H9 (cell line): ENCODE data around the gene CNNM2. TPM values are rescaled to one million over a fixed set of nuclear protein-coding genes. Genes with fewer than 3 reads are reported as not detected.

Source experiments
- DNase-seq: peaks from one replicate; pipeline ENCODE4 v3.0.0-alpha.2; 2017
- H2AFZ ChIP-seq: one replicate; pipeline ENCODE4 v1.6.1; 2013; ENCODE audit warnings: mild to moderate bottlenecking, low read length, control low read depth, moderate library complexity
- H2AK5ac ChIP-seq: 2 replicates; pipeline ENCODE4 v1.6.1; 2013; ENCODE audit warnings: low read length, control low read depth, mixed read lengths; ENCODE audit not compliant: insufficient read length
- H2BK120ac ChIP-seq: one replicate; pipeline ENCODE4 v1.6.1; 2013; ENCODE audit warnings: low read depth, mild to moderate bottlenecking, low read length, control low read depth, inconsistent platforms; ENCODE audit not compliant: poor library complexity, severe bottlenecking
- H2BK12ac ChIP-seq: 2 replicates; pipeline ENCODE4 v1.6.1; 2013; ENCODE audit warnings: low read length, control low read depth, mixed read lengths, low read depth; ENCODE audit not compliant: insufficient read length
- H2BK15ac ChIP-seq: 2 replicates; pipeline ENCODE4 v1.6.1; 2013; ENCODE audit warnings: low read depth, low read length, control low read depth
- H2BK20ac ChIP-seq: one replicate; pipeline ENCODE4 v1.6.1; 2013; ENCODE audit warnings: low read depth, mild to moderate bottlenecking, low read length, control low read depth, inconsistent platforms; ENCODE audit not compliant: poor library complexity, severe bottlenecking
- H2BK5ac ChIP-seq: 2 replicates; pipeline ENCODE4 v1.6.1; 2013; ENCODE audit warnings: low read length, control low read depth, mixed read lengths; ENCODE audit not compliant: insufficient read length
- H3K14ac ChIP-seq: 2 replicates; pipeline ENCODE4 v1.6.1; 2013; ENCODE audit warnings: low read length, control low read depth; ENCODE audit not compliant: insufficient read depth
- H3K18ac ChIP-seq: 2 replicates; pipeline ENCODE4 v1.6.1; 2013; ENCODE audit warnings: low read depth, mild to moderate bottlenecking, mixed read lengths, low read length, control low read depth; ENCODE audit not compliant: insufficient read length
- H3K23ac ChIP-seq: 2 replicates; pipeline ENCODE4 v1.6.1; 2013; ENCODE audit warnings: low read length, control low read depth, mixed read lengths, low read depth; ENCODE audit not compliant: insufficient read length
- H3K23me2 ChIP-seq: 2 replicates; pipeline ENCODE4 v1.6.1; 2013; ENCODE audit warnings: low read depth, mild to moderate bottlenecking, mixed read lengths, low read length, control low read depth; ENCODE audit not compliant: insufficient read length, poor library complexity, severe bottlenecking
- H3K27ac ChIP-seq: 2 replicates; pipeline ENCODE4 v1.5.1; 2013; ENCODE audit warnings: low read length, control low read depth, mixed read lengths, low read depth; ENCODE audit not compliant: insufficient read length
- H3K27me3 ChIP-seq: 2 replicates; pipeline ENCODE4 v1.6.1; 2013; ENCODE audit warnings: low read length, control low read depth, inconsistent platforms; ENCODE audit not compliant: insufficient read depth
- H3K4ac ChIP-seq: 2 replicates; pipeline ENCODE4 v1.6.1; 2013; ENCODE audit warnings: low read depth, mild to moderate bottlenecking, control low read depth, inconsistent platforms, low read length, moderate library complexity
- H3K4me1 ChIP-seq: 2 replicates; pipeline ENCODE4 v1.6.1; 2013; ENCODE audit warnings: low read length, control low read depth, inconsistent platforms; ENCODE audit not compliant: insufficient read depth
- H3K4me2 ChIP-seq: 2 replicates; pipeline ENCODE4 v1.6.1; 2013; ENCODE audit warnings: low read length, control low read depth, mixed read lengths; ENCODE audit not compliant: insufficient read length, insufficient read depth
- H3K56ac ChIP-seq: 2 replicates; pipeline ENCODE4 v1.6.1; 2013; ENCODE audit warnings: low read depth, mild to moderate bottlenecking, mixed read lengths, low read length, control low read depth; ENCODE audit not compliant: insufficient read length
- H3K79me1 ChIP-seq: 2 replicates; pipeline ENCODE4 v1.6.1; 2013; ENCODE audit warnings: low read depth, mild to moderate bottlenecking, moderate library complexity, low read length, control low read depth, inconsistent platforms; ENCODE audit not compliant: insufficient read depth, poor library complexity, severe bottlenecking
- H3K79me2 ChIP-seq: 2 replicates; pipeline ENCODE4 v1.6.1; 2013; ENCODE audit warnings: low read length, control low read depth, inconsistent platforms; ENCODE audit not compliant: insufficient read depth
- H3K9ac ChIP-seq: 2 replicates; pipeline ENCODE4 v1.6.1; 2013; ENCODE audit warnings: low read length, control low read depth, mixed read lengths; ENCODE audit not compliant: insufficient read length; ENCODE audit errors: extremely low read depth
- H3K9me3 ChIP-seq: one replicate; pipeline ENCODE4 v1.6.1; 2013; ENCODE audit warnings: low read depth, low read length, inconsistent platforms; ENCODE audit not compliant: control insufficient read depth
- H3T11ph ChIP-seq: one replicate; pipeline ENCODE4 v1.6.1; 2013; ENCODE audit warnings: mild to moderate bottlenecking, low read length, control low read depth, inconsistent platforms
- H4K20me1 ChIP-seq: one replicate; pipeline ENCODE4 v1.6.1; 2013; ENCODE audit not compliant: control insufficient read depth, insufficient read length, insufficient read depth
- H4K5ac ChIP-seq: 2 replicates; pipeline ENCODE4 v1.6.1; 2013; ENCODE audit warnings: low read depth, mild to moderate bottlenecking, mixed read lengths, low read length, control low read depth; ENCODE audit not compliant: insufficient read length
- H4K8ac ChIP-seq: replicated peaks from 2 replicates; pipeline ENCODE4 v1.6.1; 2013; ENCODE audit warnings: low read length, control low read depth, mixed read lengths, low read depth; ENCODE audit not compliant: insufficient read length
- H4K91ac ChIP-seq: 2 replicates; pipeline ENCODE4 v1.6.1; 2013; ENCODE audit warnings: low read depth, mild to moderate bottlenecking, moderate library complexity, mixed read lengths, low read length, control low read depth; ENCODE audit not compliant: insufficient read length
- H3K27ac Mint-ChIP-seq, 3 experiments: 2 replicates in 2 of 3; 3 replicates in 1 of 3; pipeline ENCODE4 v1.8.0; 2020 to 2021; ENCODE audit warnings: mixed read lengths in 3 of 3, mild to moderate bottlenecking in 1 of 3, moderate library complexity in 1 of 3
- H3K27me3 Mint-ChIP-seq: 2 replicates; pipeline ENCODE4 v1.8.0; 2021; ENCODE audit warnings: low read depth, mild to moderate bottlenecking, moderate library complexity, mixed read lengths
- H3K36me3 Mint-ChIP-seq, 3 experiments: 2 replicates in 2 of 3; 3 replicates in 1 of 3; pipeline ENCODE4 v1.8.0; 2020 to 2021; ENCODE audit warnings: low read depth in 3 of 3, mixed read lengths in 3 of 3; ENCODE audit not compliant: insufficient read depth in 1 of 3
- H3K4me1 Mint-ChIP-seq, 2 experiments: 2 replicates each; pipeline ENCODE4 v1.8.0; 2020; ENCODE audit warnings: mixed read lengths in 2 of 2
- H3K4me3 Mint-ChIP-seq, 2 experiments: 2 replicates in 1 of 2; 3 replicates in 1 of 2; pipeline ENCODE4 v1.8.0; 2020 to 2021; ENCODE audit warnings: mild to moderate bottlenecking in 2 of 2, mixed read lengths in 2 of 2, moderate library complexity in 1 of 2
- H3K9me3 Mint-ChIP-seq, 2 experiments: 2 replicates in 1 of 2; 3 replicates in 1 of 2; pipeline ENCODE4 v1.8.0; 2020; ENCODE audit warnings: mild to moderate bottlenecking in 2 of 2, mixed read lengths in 2 of 2, moderate library complexity in 1 of 2
- CTCF ChIP-seq: fragments of 200-600 bp; sonication (generic); conservative IDR thresholded peaks from 3 replicates; pipeline ENCODE4 v1.8.0; 2021; ENCODE audit warnings: antibody characterized with exemption, mild to moderate bottlenecking
- WGBS: extraction: QIAGEN DNeasy Blood & Tissue Kit; methylation state at CpG from one replicate; pipeline ENCODE4 v1.1.7; 2013; ENCODE audit warnings: missing lambda C conversion rate, low lambda C conversion rate, mixed read lengths; ENCODE audit not compliant: insufficient read length; ENCODE audit errors: extremely low coverage; 5-methylcytosine and 5-hydroxymethylcytosine counted together
- total RNA-seq: library from RNA; stranded (reverse); gene quantifications from 2 replicates; pipeline ENCODE4 v1.2.1, GENCODE V29; 2021

Gene CNNM2
- total RNA-seq, 1 experiment from 2014 or later, result 17.5 TPM

- Histone ChIP-seq H2BK15ac (no peak overlapping the region), H3K23me2 (peaks cover 14% of the 10 kb centered on the region), H2BK120ac (no peak overlapping the region), H3K23ac (no peak overlapping the region), H3K79me1 (no peaks in the 10 kb centered on the region), H2AK5ac (no peak overlapping the region), H3T11ph (no peak overlapping the region), H3K4me1 (no peaks in the 10 kb centered on the region; the same call in 1 of the 2 replicates), H3K27me3 (peaks cover 6% of the 10 kb centered on the region; the same call in 1 of the 2 replicates), H2BK12ac (no peak overlapping the region), H3K4me2 (no peak overlapping the region), H3K14ac (no peak overlapping the region), H3K4ac (no peak overlapping the region), H3K27ac (no peak overlapping the region), H3K79me2 (no peaks in the 10 kb centered on the region), H2BK5ac (no peak overlapping the region), H3K18ac (no peak overlapping the region), H4K5ac (no peak overlapping the region), H2BK20ac (no peak overlapping the region), H3K56ac (no peak overlapping the region), H2AFZ (no peak overlapping the region), H3K9me3 (no peaks in the 10 kb centered on the region), H4K91ac (no peak overlapping the region), H4K20me1 (no peaks in the 10 kb centered on the region), H3K9ac (no peak overlapping the region), H4K8ac (no peak overlapping the region)
- Mint-ChIP-seq H3K27me3 (peaks cover 21% of the 10 kb centered on the region), H3K27ac (no peak overlapping the region), H3K4me3 (no peak overlapping the region), H3K9me3 (no peaks in the 10 kb centered on the region; a peak in 1 of 5 replicates), H3K4me1 (peaks cover 10 to 15% of the 10 kb centered on the region in 2 experiments), H3K36me3 (peaks cover 0 to 7% (median 4%) of the 10 kb centered on the region in 3 experiments; a peak in 1 of 7 replicates)
- DNase-seq, result no peak
- WGBS, result no CpG with 5 or more reads among the region's 1 CpG
- no peak for TF ChIP-seq CTCF
Observed at GRCh38 chr10:102914781-102915180, 3.3 kb upstream of the CNNM2 start.
